Spleen (tissue), 7 donors: Measurements from ENCODE around the gene ATP11C.

Experiments used
- POLR2A ChIP-seq, 3 donors: fragments of 450-650 bp; IDR thresholded peaks; one replicate each; pipeline ENCODE4 v1.5.1; 2017; ENCODE audit warnings: antibody characterized with exemption in 3 of 3, mild to moderate bottlenecking in 1 of 3
- TF ChIP-seq, protein P1 (sequence below), 11 experiments: fragments of 200-600 bp in 7 of 11; fragments of 450-650 bp in 4 of 11; sonication (generic) in 4 of 11; IDR thresholded peaks in 8 of 11; conservative IDR thresholded peaks in 3 of 11; 1 replicate in 7 of 11; 2 replicates in 4 of 11; pipeline versions ENCODE4 v1.4.0 to v1.8.0; 2016 to 2021; ENCODE audit warnings: antibody characterized with exemption in 11 of 11, inconsistent platforms in 4 of 11, mild to moderate bottlenecking in 1 of 11
- donor health status: DM: no; HTN: no; CAD: no; lungs with moderate emphysema.
- donor health status: DM: no; HTN: no; CAD: no.
- donor health status: DM: no; HTN: no; CAD: no.

GRCh38 chrX:139834879-139835278 is 98.0 kb downstream of the ATP11C start:
- TF ChIP-seq, protein P1, sequence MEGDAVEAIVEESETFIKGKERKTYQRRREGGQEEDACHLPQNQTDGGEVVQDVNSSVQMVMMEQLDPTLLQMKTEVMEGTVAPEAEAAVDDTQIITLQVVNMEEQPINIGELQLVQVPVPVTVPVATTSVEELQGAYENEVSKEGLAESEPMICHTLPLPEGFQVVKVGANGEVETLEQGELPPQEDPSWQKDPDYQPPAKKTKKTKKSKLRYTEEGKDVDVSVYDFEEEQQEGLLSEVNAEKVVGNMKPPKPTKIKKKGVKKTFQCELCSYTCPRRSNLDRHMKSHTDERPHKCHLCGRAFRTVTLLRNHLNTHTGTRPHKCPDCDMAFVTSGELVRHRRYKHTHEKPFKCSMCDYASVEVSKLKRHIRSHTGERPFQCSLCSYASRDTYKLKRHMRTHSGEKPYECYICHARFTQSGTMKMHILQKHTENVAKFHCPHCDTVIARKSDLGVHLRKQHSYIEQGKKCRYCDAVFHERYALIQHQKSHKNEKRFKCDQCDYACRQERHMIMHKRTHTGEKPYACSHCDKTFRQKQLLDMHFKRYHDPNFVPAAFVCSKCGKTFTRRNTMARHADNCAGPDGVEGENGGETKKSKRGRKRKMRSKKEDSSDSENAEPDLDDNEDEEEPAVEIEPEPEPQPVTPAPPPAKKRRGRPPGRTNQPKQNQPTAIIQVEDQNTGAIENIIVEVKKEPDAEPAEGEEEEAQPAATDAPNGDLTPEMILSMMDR (IDR thresholded peaks at IDR 0.05 in 8 of 11, conservative IDR thresholded peaks at IDR 0.05 in 3 of 11): no peak
- no peak for TF ChIP-seq POLR2A (IDR thresholded peaks at IDR 0.05)
